GM21390 (cell line): ENCODE data around the gene AFG3L2.

Experiments used
- ATAC-seq: cut with Tn5 transposase; IDR thresholded peaks from one replicate; pipeline ENCODE4 v1.9.1; 2021; ENCODE audit not compliant: unreplicated experiment

The AFG3L2 gene

DNA sequence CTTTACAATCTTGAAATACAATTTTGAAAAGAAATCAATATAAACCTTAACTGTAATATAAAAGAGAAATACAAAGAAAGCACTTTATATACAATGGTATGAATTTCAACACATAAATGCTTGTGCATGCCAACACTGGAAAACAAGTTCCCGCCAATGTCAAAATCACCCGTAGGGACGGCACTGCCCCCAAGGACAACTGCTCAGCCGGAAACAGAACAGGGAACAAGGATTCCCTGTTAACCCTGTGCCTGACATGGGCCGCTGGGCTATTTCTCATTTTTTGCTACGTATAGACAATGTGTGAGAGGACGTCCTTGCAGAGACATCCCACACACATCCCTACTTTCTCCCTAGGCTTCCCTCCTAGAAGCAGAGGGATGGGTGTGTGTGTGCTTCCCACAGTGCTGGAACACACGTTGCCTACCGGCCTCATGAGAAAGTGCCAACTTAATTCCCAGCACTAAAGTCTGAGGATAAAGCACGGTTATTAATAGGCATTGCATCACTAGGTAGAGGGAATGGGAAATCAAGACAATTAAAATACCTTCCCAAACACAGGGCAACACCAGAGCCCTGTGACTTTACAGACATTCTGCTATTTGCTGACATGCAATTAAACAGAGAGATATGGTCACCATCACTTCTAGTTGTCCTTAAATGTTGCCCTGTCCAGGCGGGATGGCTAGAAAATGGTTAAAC, 14.4 kb downstream of the AFG3L2 start:
- ATAC-seq, result no peak

DNA sequence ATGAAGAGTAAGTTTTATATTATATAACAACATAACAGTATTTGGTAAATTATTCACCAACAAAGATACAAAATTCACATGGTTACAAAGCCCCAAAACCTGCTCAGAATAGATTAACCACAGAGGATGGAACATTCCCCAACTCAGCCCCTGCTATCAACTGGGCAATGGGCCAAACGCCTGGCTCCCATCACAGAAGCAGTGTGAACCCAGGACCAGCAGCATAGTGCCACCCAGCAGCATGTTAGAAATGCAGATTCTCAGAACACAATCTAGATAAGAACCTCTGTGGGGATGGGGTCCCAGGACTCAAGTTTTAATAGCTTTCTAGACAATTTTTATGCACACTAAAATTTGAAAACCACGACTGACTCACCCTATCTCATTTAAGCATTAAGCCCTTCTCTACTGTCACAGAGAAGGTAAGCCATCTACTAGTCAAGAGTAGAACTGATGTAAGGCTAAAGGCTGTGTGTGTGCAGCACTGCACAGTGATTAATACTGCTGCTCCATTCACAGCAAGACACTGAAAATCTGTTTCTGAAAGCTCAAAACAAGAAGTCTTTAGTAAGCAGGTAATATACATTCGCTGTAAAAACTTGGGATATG, 15.2 kb downstream of the AFG3L2 start:
- no peak for ATAC-seq

DNA sequence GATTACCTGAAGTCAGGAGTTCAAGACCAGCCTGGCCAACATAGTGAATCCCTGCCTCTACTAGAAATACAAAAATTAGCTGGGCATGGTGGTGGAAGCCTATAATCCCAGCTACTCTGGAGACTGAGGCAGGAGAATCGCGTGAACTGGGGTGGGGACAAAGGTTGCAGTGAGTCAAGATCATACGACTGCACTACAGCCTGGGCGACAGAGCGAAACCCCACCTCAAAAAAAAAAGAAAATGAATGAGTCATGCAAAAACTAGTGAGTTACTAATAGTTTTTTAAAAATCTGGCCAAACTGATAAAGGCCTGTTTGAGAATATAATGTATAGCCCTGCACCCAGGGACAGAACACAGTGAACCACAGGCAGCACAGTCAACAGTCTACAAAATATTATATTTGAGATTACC, 17.5 kb downstream of the AFG3L2 start:
- ATAC-seq, result no peak

DNA sequence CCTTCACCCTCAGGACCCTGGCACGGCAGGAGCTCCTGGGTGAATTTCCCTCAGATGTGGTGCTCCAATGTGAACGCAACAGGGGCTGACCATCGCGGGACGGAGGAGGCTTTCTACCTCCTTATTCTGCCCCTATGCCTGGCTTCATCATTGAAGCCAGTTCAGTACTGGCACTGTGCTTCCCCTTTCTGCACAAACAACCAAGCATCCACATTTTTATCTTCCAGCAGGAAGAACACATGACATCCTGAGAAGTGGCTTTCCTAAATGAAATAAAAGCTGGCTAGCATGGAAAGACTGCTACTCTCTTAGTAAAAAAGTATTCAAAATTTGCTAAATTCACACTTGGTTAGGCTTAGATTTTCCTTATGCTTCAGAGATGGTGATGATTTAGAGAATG, 24.8 kb downstream of the AFG3L2 start:
- ATAC-seq, result no peak

DNA sequence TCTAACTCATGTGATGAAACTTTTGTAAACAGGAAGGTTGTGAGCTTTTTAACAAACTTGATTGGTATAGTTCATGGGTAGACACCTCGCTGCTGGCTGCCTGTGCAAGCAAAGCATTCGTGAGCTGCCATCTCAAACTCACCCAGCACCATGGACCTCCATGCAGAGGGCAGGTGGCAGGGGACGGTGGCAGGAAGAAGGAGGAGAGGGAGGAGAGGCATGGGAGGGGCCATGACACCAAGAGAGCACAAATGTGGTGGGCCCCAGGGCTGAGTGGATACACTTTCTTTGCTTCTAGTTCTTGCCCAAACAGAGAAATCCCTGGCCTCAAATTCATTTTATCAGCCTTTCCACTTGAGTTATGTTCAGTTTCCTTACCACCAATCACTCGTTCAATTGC, 29.1 kb downstream of the AFG3L2 start:
- no peak for ATAC-seq

DNA sequence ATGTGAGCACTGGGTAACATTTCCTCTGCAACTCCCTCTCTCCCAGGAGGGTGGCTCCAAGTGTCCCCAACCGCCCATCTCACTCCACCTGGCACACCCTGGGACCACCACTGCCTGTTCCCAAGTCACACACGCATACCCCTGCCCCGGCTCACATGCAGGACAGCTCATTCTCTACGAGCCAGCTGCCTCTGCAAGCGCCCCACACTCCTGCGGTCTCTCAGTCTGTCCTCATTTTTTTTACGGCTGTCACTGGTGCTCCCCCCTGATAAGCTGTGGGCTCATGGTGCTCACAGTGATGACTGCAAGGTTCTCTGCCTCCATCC, 30.8 kb downstream of the AFG3L2 start:
- no peak for ATAC-seq

DNA sequence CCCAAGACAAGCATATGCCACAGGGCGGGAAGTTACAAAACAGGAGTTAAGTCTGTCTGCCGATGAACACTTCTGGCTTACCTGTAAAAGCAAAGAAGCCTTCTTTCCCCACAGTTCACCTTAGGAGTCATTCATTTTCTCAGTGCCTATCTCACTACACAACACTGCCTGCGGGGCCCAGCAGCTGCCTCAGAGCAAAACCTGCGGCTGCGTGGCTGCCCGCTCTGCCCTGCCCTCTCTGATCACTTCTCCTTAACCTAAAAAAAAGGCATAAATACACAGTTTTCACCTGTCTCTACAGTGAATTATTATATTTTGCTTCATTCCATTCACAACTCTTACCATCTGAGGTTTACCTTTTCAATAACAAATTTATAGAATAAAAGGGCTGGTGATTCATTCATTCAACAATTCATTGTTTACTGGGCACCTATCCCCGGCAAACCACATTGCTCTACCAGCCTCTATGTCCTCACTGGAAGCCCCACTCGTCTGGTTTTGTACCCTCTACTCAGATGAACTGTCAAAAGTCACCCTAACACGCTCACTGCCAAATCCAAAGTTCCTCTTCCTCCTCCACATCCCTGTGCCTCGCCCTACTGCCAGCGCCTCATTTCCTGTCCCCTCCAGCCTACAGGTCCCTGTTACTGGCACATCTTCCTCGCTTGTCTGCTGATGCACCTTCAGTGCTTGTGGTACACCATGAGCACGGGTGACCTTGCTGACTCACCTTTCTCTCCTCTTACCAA, 31.4 kb downstream of the AFG3L2 start:
- no peak for ATAC-seq

DNA sequence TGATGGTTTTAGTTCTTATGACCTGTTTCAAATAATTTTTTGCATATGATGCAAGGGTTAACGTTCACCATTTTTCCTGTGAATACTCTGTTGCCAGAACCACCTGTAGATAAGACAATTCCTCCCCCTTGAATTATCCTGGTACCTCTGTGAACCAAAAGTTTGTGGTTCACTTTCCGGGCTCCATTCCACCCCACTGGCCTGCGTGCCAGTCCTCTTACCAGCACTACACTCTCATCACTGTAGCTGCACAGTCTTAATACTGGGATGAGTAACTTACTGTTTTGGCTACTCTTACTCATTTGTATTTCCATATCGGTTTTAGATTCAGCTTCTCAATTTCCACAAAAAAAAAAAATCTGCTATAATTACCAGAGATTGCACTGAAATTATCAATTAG, 34.4 kb downstream of the AFG3L2 start:
- no peak for ATAC-seq

DNA sequence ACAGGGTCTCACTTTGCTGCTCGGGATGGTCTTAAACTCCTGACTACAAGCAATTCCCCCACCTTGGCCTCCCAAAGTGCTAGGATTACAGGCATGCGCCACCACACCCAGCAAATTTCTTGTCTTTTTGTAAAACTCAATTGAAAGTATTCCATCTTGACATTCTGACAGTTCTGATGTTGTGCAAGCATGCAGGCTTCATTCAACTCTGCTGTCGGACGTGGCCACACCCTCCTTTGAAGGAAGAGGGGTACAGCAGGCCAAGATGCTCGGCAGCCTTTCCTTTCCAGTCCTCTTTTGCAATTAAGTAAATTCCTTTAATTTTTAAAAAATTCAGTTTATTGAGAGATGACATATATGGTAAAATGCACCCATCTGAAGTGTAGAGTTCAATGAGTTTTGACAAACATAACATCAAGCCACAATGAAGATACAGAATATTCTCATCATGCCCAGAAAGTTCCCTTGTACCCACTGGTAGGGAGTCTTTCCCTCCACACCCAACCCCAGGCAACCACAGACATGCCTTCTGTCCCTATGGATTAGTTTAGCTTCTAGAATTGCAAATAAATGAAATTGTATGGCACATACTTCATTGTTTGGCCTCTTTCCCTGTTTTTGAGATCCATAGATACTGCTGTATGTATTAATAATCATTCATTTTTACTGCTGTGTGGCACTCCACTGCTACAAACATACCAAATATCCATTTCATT, 35.9 kb downstream of the AFG3L2 start:
- ATAC-seq, result no peak

DNA sequence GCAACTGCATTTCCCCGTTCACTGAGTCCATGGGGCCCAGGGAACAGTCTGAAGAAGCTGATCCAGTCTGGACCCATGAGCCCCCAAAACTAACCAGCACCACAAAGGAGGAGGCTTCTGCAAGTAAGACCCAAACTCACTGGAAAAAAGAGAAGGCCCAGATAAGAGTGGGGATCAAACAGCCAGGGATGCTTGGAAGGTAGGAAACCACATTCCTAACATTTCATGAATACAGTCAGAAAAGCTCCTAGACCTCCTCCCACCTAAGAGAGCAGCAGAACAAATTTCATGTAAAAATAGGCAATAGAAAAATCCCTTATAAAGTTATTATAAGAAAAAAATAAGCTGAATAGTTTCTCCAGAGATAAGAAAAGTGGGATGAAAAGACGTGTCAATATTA, 38.6 kb downstream of the AFG3L2 start:
- ATAC-seq, result no peak

DNA sequence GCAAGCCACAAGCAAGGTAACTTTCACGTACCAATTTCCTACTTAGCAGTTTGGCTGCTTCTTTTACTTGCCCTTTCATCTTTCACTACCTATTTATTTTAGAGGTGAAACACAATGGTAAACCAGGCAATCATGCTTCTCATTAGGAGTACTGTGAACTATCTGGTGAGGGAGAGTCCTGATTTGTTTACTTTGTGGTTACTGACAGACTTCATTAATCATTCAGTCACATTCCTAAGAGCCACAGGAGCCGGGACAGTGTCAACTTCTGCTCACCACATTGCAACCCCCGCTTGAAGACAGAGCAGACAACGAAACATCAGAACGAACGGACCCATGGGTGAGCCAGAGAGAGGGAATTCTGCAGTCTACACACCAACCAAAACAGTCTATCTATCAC, 40.1 kb downstream of the AFG3L2 start:
- no peak for ATAC-seq

DNA sequence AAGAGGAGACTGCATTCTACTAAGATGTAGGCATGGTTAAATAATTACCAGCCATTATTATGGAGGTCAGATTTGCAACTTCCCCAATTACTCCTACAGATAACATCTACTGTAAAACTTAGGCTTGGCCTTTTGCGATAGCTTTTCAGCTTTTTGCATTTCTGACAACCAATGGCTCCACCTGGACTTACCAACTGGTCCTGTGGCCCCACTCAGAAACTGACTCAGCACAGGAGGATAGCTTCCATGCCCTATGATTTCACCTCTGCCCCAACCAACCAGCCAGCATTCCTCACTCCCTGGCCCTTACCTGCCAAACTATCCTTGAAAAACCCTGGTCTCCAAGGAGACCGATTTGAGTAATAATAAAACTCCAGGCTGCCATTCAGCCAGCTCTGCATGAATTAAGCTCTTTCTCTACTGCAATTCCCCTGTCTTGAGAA, 40.8 kb downstream of the AFG3L2 start:
- no peak for ATAC-seq

DNA sequence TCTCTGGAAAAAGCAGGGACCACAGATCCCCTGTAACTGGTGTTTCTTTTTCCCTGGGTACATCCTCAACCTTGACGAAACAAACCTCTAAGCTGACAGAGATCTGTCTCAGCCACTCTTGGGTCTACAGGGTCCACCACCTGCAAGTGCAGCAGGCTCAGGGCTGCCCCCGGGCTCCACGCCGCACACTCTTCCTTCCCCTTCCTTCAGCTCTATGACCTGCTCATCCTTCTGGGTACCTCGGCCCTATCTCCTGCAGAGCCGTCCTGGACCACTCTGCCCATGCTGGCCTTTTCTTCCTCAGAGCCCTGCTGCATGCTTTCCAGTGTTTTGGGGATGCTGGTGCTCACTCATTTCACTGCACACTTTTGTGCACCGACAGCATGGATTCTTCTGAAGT, 41.5 kb downstream of the AFG3L2 start:
- no peak for ATAC-seq

DNA sequence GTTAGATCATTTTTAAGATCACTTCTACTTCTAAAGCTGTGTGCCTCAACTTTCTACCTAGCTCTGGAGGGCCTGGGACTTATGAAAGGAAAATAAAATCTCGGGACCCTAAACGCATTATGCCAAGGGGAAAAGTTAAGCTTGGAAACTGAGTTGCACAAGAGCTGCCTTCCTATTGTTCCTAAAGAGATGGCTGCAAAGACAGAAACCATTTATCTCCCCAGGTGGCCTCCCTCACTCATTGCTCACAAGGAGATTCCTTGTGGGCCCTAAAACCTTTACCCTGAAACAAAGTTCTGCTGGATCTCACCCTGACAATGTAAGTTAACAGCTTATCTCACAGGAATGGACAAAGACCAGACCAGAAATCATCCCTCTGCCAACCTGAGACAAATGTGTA, 42.2 kb downstream of the AFG3L2 start:
- ATAC-seq, result no peak

DNA sequence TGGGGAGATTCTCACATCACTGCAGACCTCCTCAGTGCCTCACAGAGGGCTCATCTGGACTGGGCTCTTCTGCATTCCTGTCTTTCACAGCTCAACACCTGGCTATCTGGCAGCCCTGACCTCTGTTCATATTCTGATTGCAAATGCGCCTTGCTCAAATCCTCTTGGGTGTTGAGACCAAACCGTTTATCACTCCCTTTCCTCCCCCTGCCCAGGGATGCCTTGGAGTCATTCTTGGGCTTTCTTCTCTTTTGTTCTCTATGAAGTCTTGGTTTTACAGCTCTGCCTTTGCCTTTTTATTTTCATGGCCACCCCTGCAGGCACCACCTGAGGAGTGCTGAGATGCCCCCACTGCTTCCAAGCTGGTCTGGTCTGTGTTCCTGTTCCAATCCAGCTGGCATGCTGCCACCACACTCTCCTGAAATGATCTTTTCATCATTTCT, 42.6 kb downstream of the AFG3L2 start:
- ATAC-seq, result no peak

DNA sequence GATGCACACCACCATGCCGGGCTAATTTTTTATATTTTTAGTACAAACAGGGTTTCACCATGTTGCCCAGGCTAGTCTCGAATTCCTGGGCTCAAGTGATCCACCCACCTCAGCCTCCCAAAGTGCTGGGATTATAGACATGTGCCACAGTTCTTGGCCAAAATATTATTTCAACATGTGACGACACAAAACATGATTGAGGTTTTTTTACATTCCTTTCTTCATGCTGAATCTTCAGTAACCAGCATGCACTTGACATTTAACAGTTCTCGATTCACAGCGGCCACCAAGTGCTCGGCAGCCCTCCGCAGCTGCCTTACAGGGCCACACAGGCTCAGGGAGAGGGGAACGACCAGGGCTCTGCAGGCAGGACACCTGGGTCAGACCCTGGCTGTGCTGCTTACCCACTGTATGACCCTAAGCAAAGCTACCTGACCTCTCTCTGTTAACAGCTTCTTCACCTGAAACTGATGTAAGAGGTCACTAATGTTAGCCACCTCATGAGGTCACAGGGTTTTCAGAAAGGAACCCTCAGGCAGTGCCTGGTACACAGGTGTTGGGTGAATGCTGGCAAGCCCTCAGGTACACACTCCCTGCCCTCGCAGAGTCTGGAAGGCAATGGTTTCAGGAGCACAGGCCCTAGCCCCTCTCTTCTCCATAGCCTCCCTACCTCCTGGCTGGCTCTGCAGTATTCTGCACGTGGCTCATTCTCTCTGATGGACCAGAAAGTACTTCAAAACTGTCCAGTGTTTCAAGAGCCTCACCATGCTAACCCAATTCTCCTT, 43.3 kb downstream of the AFG3L2 start:
- ATAC-seq, result no peak

DNA sequence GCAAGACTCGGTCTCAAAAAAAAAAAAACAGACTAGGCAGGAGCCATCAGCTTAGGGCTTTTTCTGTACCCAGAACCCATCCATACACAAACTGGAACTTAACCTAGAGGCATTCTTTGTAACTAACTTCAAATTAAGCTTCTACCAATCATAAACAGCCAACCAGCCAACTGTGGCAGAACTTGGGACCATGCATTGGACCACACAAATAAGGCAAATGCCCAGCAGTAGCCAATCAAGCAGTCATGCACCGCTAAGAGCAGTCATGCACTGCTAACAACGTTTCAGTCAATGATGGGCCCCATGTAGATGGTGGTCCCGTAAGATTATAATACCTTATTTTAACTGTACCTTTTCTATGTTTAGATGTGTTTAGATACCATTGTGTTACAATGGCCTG, 46.3 kb downstream of the AFG3L2 start:
- no peak for ATAC-seq

DNA sequence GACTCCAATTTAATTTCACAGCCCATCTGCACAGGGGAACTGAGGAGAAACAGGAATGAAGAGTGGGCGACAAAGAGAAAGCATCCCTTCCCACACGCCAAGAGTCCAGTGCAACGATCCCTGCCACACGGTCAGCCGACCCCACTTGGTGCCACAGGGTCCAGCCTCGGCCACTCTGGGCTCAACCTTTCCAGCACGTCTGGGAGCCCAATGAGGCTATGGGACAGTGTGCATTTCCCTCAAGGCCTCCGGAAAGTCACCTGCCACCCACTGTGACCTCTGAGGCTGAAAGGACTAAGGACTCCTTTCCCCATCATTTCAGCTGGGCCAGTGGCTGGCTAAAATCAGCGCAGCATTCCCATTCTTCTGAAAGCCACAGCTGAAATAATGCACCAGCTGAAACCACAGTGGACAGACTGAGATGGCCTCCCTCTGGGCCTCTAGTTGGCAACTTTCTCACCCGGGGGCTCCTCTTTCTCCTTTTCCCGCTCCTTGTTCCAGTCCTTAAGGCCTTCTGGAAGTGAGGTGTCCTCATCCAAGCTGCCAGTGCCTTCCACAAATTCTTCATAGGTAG, 47.8 kb downstream of the AFG3L2 start:
- ATAC-seq, result no peak

DNA sequence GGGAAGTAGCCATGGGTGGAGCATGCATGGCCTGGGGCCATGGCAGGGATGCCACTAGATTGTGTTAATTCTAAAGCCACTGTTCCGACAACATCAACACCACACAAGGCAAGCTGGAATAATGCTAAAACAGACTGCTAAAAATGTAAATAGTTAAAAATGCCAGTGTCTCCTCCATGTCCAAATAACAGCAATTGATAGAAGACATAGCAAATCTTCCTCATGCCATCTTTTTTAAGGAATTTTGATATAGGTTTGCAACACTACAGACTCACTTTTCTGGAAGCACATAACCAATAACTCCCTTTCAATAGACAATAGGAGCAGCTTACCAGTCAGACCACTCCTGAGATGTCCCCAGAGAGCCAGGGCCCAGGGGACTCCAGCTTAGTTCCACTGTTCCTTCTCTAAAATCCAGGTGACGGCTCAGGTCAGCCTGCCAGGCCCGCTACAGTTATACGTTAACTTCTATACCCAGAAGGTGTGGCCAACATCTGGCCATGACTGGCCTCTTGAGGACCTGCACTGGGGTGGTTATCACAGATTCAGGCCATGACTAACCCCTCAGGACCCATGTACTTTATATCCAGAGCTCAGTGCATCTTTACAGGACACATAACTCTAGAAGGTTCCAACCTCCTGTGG, 48.7 kb downstream of the AFG3L2 start:
- no peak for ATAC-seq

DNA sequence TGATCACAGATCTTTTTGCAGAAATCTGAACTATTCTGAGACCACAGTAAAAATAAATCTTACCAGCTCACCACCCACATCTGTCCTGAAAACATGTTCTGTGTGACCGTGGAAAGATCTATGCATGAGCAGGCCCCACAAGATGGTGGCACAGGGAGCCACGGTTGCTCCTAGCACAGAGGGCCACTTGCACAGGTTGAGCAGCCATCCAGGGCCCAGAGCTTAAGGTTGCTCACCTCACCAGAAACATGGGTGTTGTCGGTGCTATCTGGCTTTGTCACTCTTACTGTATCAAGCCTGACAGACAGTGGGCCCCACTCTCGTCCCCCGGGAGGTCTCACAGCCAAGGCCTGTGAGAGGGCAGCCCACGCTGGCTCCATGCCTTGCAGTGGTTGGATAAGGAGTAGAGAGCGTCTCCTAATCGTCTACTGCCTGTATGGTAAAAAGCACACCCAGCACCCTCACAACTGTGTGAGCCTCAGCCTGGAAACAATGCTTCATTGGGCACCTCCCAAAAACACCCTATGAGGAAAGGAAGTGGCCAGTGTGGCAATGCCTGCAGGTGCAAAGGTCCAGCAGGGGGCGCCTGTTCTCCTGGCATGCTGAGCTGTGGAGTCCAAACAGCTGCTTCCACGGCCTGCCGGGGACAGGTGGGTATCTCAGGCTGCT, 49.4 kb downstream of the AFG3L2 start:
- ATAC-seq, result no peak
